NT2/D1 (cell line): ENCODE data around the gene ATPAF1.

ENCODE experiments used
- SUZ12 ChIP-seq: IDR thresholded peaks from 2 replicates; pipeline ENCODE4 v1.6.1; 2011; ENCODE audit not compliant: insufficient read length, insufficient read depth; ENCODE audit errors: extremely low read depth
- YY1 ChIP-seq: IDR thresholded peaks from 2 replicates; pipeline ENCODE4 v1.6.1; 2011; ENCODE audit not compliant: insufficient read length, insufficient read depth

GRCh38 chr1:46592823-46593222 lies 75.3 kb downstream of the ATPAF1 start:
- no peak for TF ChIP-seq YY1
- no peak for TF ChIP-seq SUZ12
